Endothelial cell of umbilical vein (primary cell): ENCODE results near the gene SNCAIP. TPM values are rescaled to one million over a fixed set of nuclear protein-coding genes. Genes with fewer than 3 reads are reported as not detected.

Source experiments
- BruUV-seq: library from RNA; stranded (reverse); fragments of 400-500 nt; replicated peaks from 2 replicates; lab custom pipeline; 2021; lab: Mats Ljungman, UMichigan
- CTCF ChIA-PET: fragments of 300-600, 350-600 bp; sonication (Branson Sonifier 250); formaldehyde crosslinking; loops from one replicate; lab custom pipeline; 2021; ENCODE audit warnings: antibody characterized with exemption, inconsistent platforms; lab: Charles Lee
- POLR2A ChIA-PET: fragments of 300-600, 350-600 bp; sonication (Branson Sonifier 250); formaldehyde crosslinking; loops from one replicate; lab custom pipeline; 2021; ENCODE audit warnings: antibody characterized with exemption, inconsistent platforms; lab: Charles Lee
- DNase-seq: peaks from one replicate; pipeline ENCODE4 v3.0.0-alpha.2; 2011; ENCODE audit warnings: low read depth, low spot score
- FAIRE-seq: peaks from 2 replicates; lab custom pipeline; 2011; peaks lifted over from hg19 to GRCh38; lab: Jason Lieb, UNC
- H2AFZ ChIP-seq: 2 replicates; pipeline ENCODE4 v1.6.0; 2012; ENCODE audit warnings: low read depth, low read length, control low read depth, inconsistent platforms
- H3K27ac ChIP-seq: 2 replicates; pipeline ENCODE4 v1.5.1; 2011; ENCODE audit warnings: low read depth, mild to moderate bottlenecking, control low read depth, low read length, moderate library complexity; ENCODE audit not compliant: insufficient read depth
- H3K27me3 ChIP-seq, 2 experiments: 2 replicates each; pipeline versions ENCODE4 v1.6.0 to v1.6.1; 2011; ENCODE audit warnings: low read length in 2 of 2, mixed read lengths in 1 of 2; ENCODE audit not compliant: control insufficient read depth in 2 of 2, insufficient read depth in 2 of 2
- H3K36me3 ChIP-seq, 2 experiments: 2 replicates in 1 of 2; 3 replicates in 1 of 2; pipeline ENCODE4 v1.5.1; 2011; ENCODE audit warnings: low read length in 2 of 2, mild to moderate bottlenecking in 1 of 2, moderate library complexity in 1 of 2; ENCODE audit not compliant: control insufficient read depth in 2 of 2, insufficient read depth in 2 of 2; ENCODE audit errors: extremely low read depth in 1 of 2
- H3K4me1 ChIP-seq: 3 replicates; pipeline ENCODE4 v1.5.1; 2011; ENCODE audit warnings: mild to moderate bottlenecking, low read length; ENCODE audit not compliant: control insufficient read depth, insufficient read depth; ENCODE audit errors: extremely low read depth
- H3K4me2 ChIP-seq: 2 replicates; pipeline ENCODE4 v1.6.1; 2011; ENCODE audit warnings: low read length, control low read depth, mixed read lengths; ENCODE audit not compliant: insufficient read depth
- H3K4me3 ChIP-seq, 3 experiments: fragments of 200-600 bp in 1 of 3; sonication (generic), shearing (Covaris generic) in 1 of 3; replicated peaks in 1 of 3; 2 replicates each; pipeline ENCODE4 v1.5.1; 2011 to 2016; ENCODE audit warnings: control low read depth in 3 of 3, low read length in 3 of 3, mild to moderate bottlenecking in 2 of 3, inconsistent platforms in 1 of 3, low read depth in 1 of 3, moderate library complexity in 1 of 3; ENCODE audit not compliant: insufficient read depth in 1 of 3
- H3K79me2 ChIP-seq: 2 replicates; pipeline ENCODE4 v1.6.0; 2012; ENCODE audit warnings: low read length, inconsistent platforms; ENCODE audit not compliant: control insufficient read depth, insufficient read depth
- H3K9ac ChIP-seq: replicated peaks from 2 replicates; pipeline ENCODE3; 2011; ENCODE audit warnings: low read length, control low read depth; ENCODE audit not compliant: insufficient read depth; ENCODE audit errors: extremely low read depth
- H3K9me1 ChIP-seq: replicated peaks from 3 replicates; pipeline ENCODE4 v1.6.0; 2011; ENCODE audit warnings: mild to moderate bottlenecking, low read length; ENCODE audit not compliant: control insufficient read depth, insufficient read depth; ENCODE audit errors: extremely low read depth
- H3K9me3 ChIP-seq: replicated peaks from 2 replicates; pipeline ENCODE4 v1.5.1; 2012; ENCODE audit warnings: low read length, inconsistent platforms; ENCODE audit not compliant: control insufficient read depth, insufficient read depth
- H4K20me1 ChIP-seq: replicated peaks from 2 replicates; pipeline ENCODE3; 2011; ENCODE audit warnings: mild to moderate bottlenecking, low read length; ENCODE audit not compliant: control insufficient read depth, insufficient read depth; ENCODE audit errors: extremely low read depth
- EZH2 ChIP-seq: IDR thresholded peaks from 2 replicates; pipeline ENCODE4 v1.6.1; 2012; ENCODE audit warnings: borderline replicate concordance, low read depth, mild to moderate bottlenecking, moderate library complexity, low read length, inconsistent platforms; ENCODE audit not compliant: severe bottlenecking
- FOS ChIP-seq: IDR thresholded peaks from 2 replicates; pipeline ENCODE4 v1.6.1; 2011; ENCODE audit warnings: mild to moderate bottlenecking, low read length, moderate library complexity, borderline replicate concordance; ENCODE audit not compliant: insufficient read depth
- GATA2 ChIP-seq: IDR thresholded peaks from 2 replicates; pipeline ENCODE4 v1.7.0; 2011; ENCODE audit warnings: low read depth, mild to moderate bottlenecking, moderate library complexity, mixed read lengths, low read length; ENCODE audit not compliant: insufficient read length, insufficient read depth
- JUN ChIP-seq: IDR thresholded peaks from 2 replicates; pipeline ENCODE4 v1.6.1; 2011; ENCODE audit warnings: borderline replicate concordance, low read depth; ENCODE audit not compliant: insufficient read length, insufficient read depth
- MYC ChIP-seq: IDR thresholded peaks from one replicate; pipeline ENCODE4 v1.6.1; 2011; ENCODE audit warnings: mild to moderate bottlenecking, low read depth, low read length
- POLR2A ChIP-seq: IDR thresholded peaks from 2 replicates; pipeline ENCODE4 v1.6.1; 2012; ENCODE audit warnings: low read depth, mild to moderate bottlenecking, control low read depth, low read length
- POLR2AphosphoS5 ChIP-seq: IDR thresholded peaks from 2 replicates; pipeline ENCODE4 v1.6.1; 2012; ENCODE audit warnings: low read depth, mild to moderate bottlenecking, control low read depth, low read length, moderate library complexity; ENCODE audit not compliant: insufficient read depth
- dilution Hi-C: fragments of 300-500 bp; cut with MboI; formaldehyde crosslinking; loops from one replicate; pipeline ENCODE4 v1.15.0; 2019; ENCODE audit warnings: low sequenced_read_pairs; ENCODE audit not compliant: extremely low pct_ligation_motif_present
- intact Hi-C: fragments of 100-400 bp; cut with micrococcal nuclease; formaldehyde crosslinking; loops from one replicate; pipeline ENCODE4 v1.10.0; 2022
- polyA plus RNA-seq, 4 experiments: library from polyadenylated mRNA; depleted of rRNA in 3 of 4; stranded (reverse) in 3 of 4; unstranded in 1 of 4; fragments of >200 nt; gene quantifications; 2 replicates each; pipeline versions ENCODE4 v1.2.1 to v1.2.3, GENCODE V29; 2011 to 2012; ENCODE audit warnings: missing spikeins in 1 of 4
- total RNA-seq: library from RNA; stranded (reverse); gene quantifications from 2 replicates; pipeline ENCODE4 v1.2.3, GENCODE V29; 2021
- TF ChIP-seq, protein P1 (sequence below), 2 donors: IDR thresholded peaks; 1 replicate in 1 of 2; 2 replicates in 1 of 2; pipeline ENCODE4 v1.5.1; 2011; ENCODE audit warnings: low read length in 2 of 2, mild to moderate bottlenecking in 2 of 2, moderate library complexity in 2 of 2, control low read depth in 1 of 2, inconsistent platforms in 1 of 2, low read depth in 1 of 2; ENCODE audit not compliant: insufficient read depth in 1 of 2; ENCODE audit errors: extremely low read depth in 1 of 2
- TF ChIP-seq, protein P2 (sequence below): IDR thresholded peaks from 2 replicates; pipeline ENCODE4 v1.6.1; 2011; ENCODE audit not compliant: insufficient read depth, insufficient read length

The SNCAIP gene
- total and polyA plus RNA-seq, 2 donors (not counting 3 experiments of a cell fraction or from before 2014, with no cell fraction given) = 13.1 to 42.0 TPM

DNA sequence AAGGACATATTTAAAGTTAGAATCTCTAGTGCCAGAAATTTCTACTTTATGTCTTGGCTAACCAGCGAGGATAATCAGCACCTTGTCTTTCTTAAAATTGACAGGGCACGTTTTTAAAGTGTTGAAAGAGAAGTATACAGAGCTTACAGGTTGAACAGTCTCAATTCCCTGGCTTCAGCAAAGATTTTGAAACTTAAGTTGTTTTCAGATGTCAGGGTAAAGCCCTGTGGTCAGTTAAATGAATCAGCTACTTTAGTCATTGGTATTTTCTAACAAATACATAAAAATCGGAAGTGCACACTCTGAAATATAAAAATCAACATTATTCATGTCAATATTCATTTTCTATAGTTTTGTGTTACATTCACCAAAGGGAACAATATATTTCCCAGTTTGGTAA, 29.1 kb downstream of the SNCAIP start:
- Histone ChIP-seq H3K9me1 (no peaks in the 10 kb centered on the region), H2AFZ (no peak overlapping the region), H3K27me3 (no peaks in the 10 kb centered on the region), H3K36me3 (no peaks in the 10 kb centered on the region), H3K79me2 (no peaks in the 10 kb centered on the region), H4K20me1 (no peaks in the 10 kb centered on the region), H3K4me1 (no peaks in the 10 kb centered on the region), H3K9ac (no peak overlapping the region), H3K27ac (no peak overlapping the region), H3K9me3 (no peaks in the 10 kb centered on the region), H3K4me2 (no peak overlapping the region), H3K4me3 (no peak overlapping the region)
- no peak for TF ChIP-seq FOS
- no peak for TF ChIP-seq POLR2AphosphoS5
- TF ChIP-seq EZH2 = no peak
- TF ChIP-seq, protein P1, sequence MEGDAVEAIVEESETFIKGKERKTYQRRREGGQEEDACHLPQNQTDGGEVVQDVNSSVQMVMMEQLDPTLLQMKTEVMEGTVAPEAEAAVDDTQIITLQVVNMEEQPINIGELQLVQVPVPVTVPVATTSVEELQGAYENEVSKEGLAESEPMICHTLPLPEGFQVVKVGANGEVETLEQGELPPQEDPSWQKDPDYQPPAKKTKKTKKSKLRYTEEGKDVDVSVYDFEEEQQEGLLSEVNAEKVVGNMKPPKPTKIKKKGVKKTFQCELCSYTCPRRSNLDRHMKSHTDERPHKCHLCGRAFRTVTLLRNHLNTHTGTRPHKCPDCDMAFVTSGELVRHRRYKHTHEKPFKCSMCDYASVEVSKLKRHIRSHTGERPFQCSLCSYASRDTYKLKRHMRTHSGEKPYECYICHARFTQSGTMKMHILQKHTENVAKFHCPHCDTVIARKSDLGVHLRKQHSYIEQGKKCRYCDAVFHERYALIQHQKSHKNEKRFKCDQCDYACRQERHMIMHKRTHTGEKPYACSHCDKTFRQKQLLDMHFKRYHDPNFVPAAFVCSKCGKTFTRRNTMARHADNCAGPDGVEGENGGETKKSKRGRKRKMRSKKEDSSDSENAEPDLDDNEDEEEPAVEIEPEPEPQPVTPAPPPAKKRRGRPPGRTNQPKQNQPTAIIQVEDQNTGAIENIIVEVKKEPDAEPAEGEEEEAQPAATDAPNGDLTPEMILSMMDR (IDR thresholded peaks at IDR 0.05; ENCODE audit: extremely low read depth in 1 of 2, insufficient read depth in 1 of 2, low read depth in 1 of 2, low read length in 2 of 2) = no peak
- TF ChIP-seq JUN = no peak
- no peak for TF ChIP-seq MYC
- no peak for TF ChIP-seq GATA2
- TF ChIP-seq, protein P2, sequence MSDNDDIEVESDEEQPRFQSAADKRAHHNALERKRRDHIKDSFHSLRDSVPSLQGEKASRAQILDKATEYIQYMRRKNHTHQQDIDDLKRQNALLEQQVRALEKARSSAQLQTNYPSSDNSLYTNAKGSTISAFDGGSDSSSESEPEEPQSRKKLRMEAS = no peak
- no peak for TF ChIP-seq POLR2A
- intact Hi-C loops = no loop called here
- DNase-seq (no peak), FAIRE-seq (no peak)
- dilution Hi-C loops = no loop called here
- POLR2A ChIA-PET = no interaction called here
- no TSS peak for BruUV-seq
- CTCF ChIA-PET = no interaction called here
